Measurements from ENCODE around the gene PRICKLE2. TPM values are rescaled to one million over a fixed set of nuclear protein-coding genes. Genes with fewer than 3 reads are reported as not detected.

PRICKLE2 gene
- total and polyA plus RNA-seq, 3 donors from 2014 or later = 5.5 to 10.1 (median 9.1) TPM

DNA sequence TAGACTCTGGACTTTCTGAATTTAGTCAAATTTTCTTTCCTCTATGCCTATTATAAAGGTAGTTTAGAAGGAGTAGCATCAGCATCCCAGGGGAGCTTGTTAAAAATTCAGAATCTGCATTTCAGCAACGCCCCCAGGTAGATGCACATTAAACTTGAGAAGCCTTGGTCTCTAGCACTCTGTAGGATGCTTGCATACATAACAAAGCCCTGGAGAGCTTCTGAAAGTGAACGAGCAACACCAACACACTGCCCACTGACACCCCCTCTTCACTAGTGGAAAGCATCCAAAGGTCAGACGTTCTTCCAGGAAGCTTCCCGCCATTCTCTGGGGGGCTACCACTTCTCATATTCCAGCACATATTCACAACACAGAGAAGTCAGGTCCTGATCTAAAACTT lies 6.5 kb downstream of the PRICKLE2 start:
- DNase-seq = no peak
- intact Hi-C loops (cut with DNase I; ENCODE audit: low total_unique reads) = no loop called here
- TF ChIP-seq POLR2A (IDR thresholded peaks at IDR 0.05) = no peak
- TF ChIP-seq, protein P1, sequence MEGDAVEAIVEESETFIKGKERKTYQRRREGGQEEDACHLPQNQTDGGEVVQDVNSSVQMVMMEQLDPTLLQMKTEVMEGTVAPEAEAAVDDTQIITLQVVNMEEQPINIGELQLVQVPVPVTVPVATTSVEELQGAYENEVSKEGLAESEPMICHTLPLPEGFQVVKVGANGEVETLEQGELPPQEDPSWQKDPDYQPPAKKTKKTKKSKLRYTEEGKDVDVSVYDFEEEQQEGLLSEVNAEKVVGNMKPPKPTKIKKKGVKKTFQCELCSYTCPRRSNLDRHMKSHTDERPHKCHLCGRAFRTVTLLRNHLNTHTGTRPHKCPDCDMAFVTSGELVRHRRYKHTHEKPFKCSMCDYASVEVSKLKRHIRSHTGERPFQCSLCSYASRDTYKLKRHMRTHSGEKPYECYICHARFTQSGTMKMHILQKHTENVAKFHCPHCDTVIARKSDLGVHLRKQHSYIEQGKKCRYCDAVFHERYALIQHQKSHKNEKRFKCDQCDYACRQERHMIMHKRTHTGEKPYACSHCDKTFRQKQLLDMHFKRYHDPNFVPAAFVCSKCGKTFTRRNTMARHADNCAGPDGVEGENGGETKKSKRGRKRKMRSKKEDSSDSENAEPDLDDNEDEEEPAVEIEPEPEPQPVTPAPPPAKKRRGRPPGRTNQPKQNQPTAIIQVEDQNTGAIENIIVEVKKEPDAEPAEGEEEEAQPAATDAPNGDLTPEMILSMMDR (IDR thresholded peaks at IDR 0.05) = no peak
- Histone ChIP-seq H3K4me1 (peaks cover 8% of the 10 kb centered on the region), H3K27ac (no peak overlapping the region), H3K4me3 (no peak overlapping the region), H3K9me3 (no peaks in the 10 kb centered on the region), H3K27me3 (no peaks in the 10 kb centered on the region), H3K36me3 (ENCODE audit: low read depth, missing control alignments) (no peaks in the 10 kb centered on the region)
- WGBS, 2 donors = 39 to 44% methylated on average over 4 of the region's 4 CpGs

DNA sequence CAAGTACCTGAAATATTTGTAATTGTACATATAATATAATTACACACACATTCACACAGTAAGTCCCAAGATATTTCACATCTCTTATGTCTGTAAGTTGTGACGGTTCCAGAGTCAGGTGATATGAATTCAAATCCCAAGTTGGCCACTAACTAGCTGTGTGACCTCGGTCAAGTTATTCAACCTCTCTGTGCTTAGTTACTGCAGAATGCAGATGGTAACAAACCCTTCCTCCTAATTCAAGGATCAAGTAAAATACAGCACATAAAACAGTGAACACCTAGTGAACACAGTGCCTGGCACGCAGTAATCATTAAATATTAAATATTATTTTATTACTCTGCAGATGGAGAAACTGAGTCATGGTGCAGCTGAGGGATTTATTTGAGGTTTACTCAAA lies 6.9 kb downstream of the PRICKLE2 start:
- Histone ChIP-seq H3K9me3 (no peaks in the 10 kb centered on the region), H3K36me3 (ENCODE audit: low read depth, missing control alignments) (no peaks in the 10 kb centered on the region), H3K4me3 (no peak overlapping the region), H3K4me1 (peaks cover 8% of the 10 kb centered on the region), H3K27ac (no peak overlapping the region), H3K27me3 (no peaks in the 10 kb centered on the region)
- TF ChIP-seq POLR2A (IDR thresholded peaks at IDR 0.05) = no peak
- TF ChIP-seq, protein P1 (IDR thresholded peaks at IDR 0.05) = no peak
- WGBS, 2 donors = 89 to 96% methylated on average over 3 of the region's 3 CpGs
- intact Hi-C loops (cut with DNase I; ENCODE audit: low total_unique reads) = no loop called here
- DNase-seq = no peak

DNA sequence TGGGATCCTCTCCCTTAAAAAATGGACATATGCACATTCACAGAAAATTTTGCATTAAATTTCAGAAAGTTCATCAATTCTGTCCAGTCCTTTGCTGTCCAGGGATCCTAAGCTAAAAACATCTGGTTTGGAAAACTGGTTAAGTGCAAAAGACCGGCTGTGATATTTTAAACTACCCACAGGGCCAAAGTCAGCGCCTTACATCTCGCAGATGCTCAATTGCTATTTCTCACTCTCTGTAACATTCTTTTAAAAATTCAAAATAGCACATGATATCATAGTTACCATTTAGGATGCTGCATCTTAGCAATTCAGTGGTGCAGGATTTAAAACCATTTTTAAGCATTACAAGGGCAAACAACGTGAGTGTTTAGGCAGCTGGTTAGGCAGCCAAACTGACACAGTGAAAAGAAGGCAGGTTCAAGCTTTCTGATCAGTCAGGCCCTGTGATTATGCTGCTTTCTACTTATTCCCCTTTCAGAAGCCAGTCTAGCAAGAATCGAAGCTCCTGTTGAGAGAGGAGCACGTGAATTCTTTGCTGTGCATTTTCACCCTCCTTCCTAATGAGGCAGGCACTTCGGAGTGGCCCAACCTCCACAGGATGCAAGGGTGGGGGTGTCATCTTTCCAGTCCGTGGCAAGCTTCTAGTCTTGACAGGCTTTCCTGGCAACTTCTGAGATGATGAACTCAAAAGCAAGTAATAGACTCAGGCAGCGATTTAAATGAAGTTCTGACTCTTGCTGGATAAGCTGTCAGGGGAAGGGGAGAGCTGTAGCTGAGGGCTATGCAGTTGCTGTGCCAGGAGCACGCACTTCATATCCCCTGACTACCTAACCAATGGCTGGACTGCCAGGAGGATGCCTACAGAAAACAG lies 8.8 kb downstream of the PRICKLE2 start:
- H3K9me3 ChIP-seq = no peaks in the 10 kb centered on the region
- H3K27ac ChIP-seq = peak overlapping the region in 1 of 2 donors; percentile 11
- intact Hi-C loops (cut with DNase I; ENCODE audit: low total_unique reads) = no loop called here
- WGBS, 2 donors = 51 to 64% methylated on average over 10 of the region's 10 CpGs
- H3K27me3 ChIP-seq = no peaks in the 10 kb centered on the region
- peaks cover 8% of the 10 kb centered on the region for H3K4me1 ChIP-seq
- H3K36me3 ChIP-seq (ENCODE audit: low read depth, missing control alignments) = no peaks in the 10 kb centered on the region
- DNase-seq = no peak
- TF ChIP-seq, protein P1 (IDR thresholded peaks at IDR 0.05) = no peak
- no peak for TF ChIP-seq POLR2A (IDR thresholded peaks at IDR 0.05)
- no peak overlapping the region for H3K4me3 ChIP-seq

DNA sequence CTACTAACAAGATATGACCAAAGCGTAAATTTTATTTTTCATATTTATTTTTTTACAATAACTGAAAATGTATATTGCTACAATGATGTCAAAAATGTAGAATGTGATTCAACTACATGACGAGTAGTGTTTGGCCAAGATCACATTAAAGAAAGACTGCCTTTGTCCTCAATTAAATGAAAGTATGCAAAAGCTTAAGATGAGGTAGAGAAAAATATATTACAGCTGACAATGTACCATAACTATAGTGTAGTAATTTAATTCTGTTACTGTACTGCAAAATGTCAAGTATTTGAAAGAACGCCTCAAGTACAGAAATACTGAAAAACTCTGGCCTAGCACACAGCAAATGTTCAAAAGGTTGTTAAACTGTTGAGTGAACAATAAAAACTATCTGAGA lies 9.7 kb downstream of the PRICKLE2 start:
- TF ChIP-seq POLR2A (IDR thresholded peaks at IDR 0.05) = no peak
- TF ChIP-seq, protein P1 (IDR thresholded peaks at IDR 0.05) = no peak
- H3K4me3 ChIP-seq = no peak overlapping the region
- H3K36me3 ChIP-seq (ENCODE audit: low read depth, missing control alignments) = no peaks in the 10 kb centered on the region
- intact Hi-C loops (cut with DNase I; ENCODE audit: low total_unique reads) = no loop called here
- 84 to 94% methylated on average over 3 of the region's 3 CpGs for WGBS, 2 donors
- DNase-seq = no peak
- no peaks in the 10 kb centered on the region for H3K9me3 ChIP-seq
- peak overlapping the region in 1 of 2 donors; percentile 12 for H3K27ac ChIP-seq
- no peaks in the 10 kb centered on the region for H3K27me3 ChIP-seq
- H3K4me1 ChIP-seq = peaks cover 8% of the 10 kb centered on the region

DNA sequence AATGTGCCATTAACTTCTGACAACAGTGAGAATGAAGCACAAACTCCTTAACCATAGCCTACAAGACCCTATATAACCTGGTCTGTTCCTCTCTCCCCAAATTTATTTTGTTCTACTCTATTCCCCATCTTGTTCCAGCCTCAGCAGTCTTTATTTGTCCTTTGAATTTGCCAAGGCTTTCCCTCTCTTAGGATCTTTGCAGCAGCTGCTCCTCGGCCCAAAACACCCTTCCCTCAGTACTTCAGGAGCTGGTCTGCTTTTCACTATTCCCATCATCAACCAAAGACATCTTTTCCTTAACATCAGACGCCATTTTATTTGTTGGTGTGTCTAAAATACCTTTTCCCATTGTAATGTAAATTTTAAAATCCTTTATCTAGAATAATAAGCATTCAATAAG lies 10.2 kb downstream of the PRICKLE2 start:
- intact Hi-C loops (cut with DNase I; ENCODE audit: low total_unique reads) = no loop called here
- H3K27ac ChIP-seq = peak overlapping the region in 1 of 2 donors; percentile 12
- H3K36me3 ChIP-seq (ENCODE audit: low read depth, missing control alignments) = no peaks in the 10 kb centered on the region
- no peaks in the 10 kb centered on the region for H3K9me3 ChIP-seq
- 69 to 81% methylated on average over 2 of the region's 2 CpGs for WGBS, 2 donors
- DNase-seq = no peak
- no peak for TF ChIP-seq POLR2A (IDR thresholded peaks at IDR 0.05)
- TF ChIP-seq, protein P1 (IDR thresholded peaks at IDR 0.05) = no peak
- no peak overlapping the region for H3K4me3 ChIP-seq
- peaks cover 5% of the 10 kb centered on the region for H3K4me1 ChIP-seq
- H3K27me3 ChIP-seq = no peaks in the 10 kb centered on the region

Data from testis (tissue), 3 donors.